H9 (cell line): Measurements from ENCODE around the gene F11R. TPM values are rescaled to one million over a fixed set of nuclear protein-coding genes. Genes with fewer than 3 reads are reported as not detected.

ENCODE experiments used
- DNase-seq: peaks from one replicate; pipeline ENCODE4 v3.0.0-alpha.2; 2017
- H2AFZ ChIP-seq: one replicate; pipeline ENCODE4 v1.6.1; 2013; ENCODE audit warnings: mild to moderate bottlenecking, low read length, control low read depth, moderate library complexity
- H2AK5ac ChIP-seq: 2 replicates; pipeline ENCODE4 v1.6.1; 2013; ENCODE audit warnings: low read length, control low read depth, mixed read lengths; ENCODE audit not compliant: insufficient read length
- H2BK120ac ChIP-seq: one replicate; pipeline ENCODE4 v1.6.1; 2013; ENCODE audit warnings: low read depth, mild to moderate bottlenecking, low read length, control low read depth, inconsistent platforms; ENCODE audit not compliant: poor library complexity, severe bottlenecking
- H2BK12ac ChIP-seq: 2 replicates; pipeline ENCODE4 v1.6.1; 2013; ENCODE audit warnings: low read length, control low read depth, mixed read lengths, low read depth; ENCODE audit not compliant: insufficient read length
- H2BK15ac ChIP-seq: 2 replicates; pipeline ENCODE4 v1.6.1; 2013; ENCODE audit warnings: low read depth, low read length, control low read depth
- H2BK20ac ChIP-seq: one replicate; pipeline ENCODE4 v1.6.1; 2013; ENCODE audit warnings: low read depth, mild to moderate bottlenecking, low read length, control low read depth, inconsistent platforms; ENCODE audit not compliant: poor library complexity, severe bottlenecking
- H2BK5ac ChIP-seq: 2 replicates; pipeline ENCODE4 v1.6.1; 2013; ENCODE audit warnings: low read length, control low read depth, mixed read lengths; ENCODE audit not compliant: insufficient read length
- H3K14ac ChIP-seq: 2 replicates; pipeline ENCODE4 v1.6.1; 2013; ENCODE audit warnings: low read length, control low read depth; ENCODE audit not compliant: insufficient read depth
- H3K18ac ChIP-seq: 2 replicates; pipeline ENCODE4 v1.6.1; 2013; ENCODE audit warnings: low read depth, mild to moderate bottlenecking, mixed read lengths, low read length, control low read depth; ENCODE audit not compliant: insufficient read length
- H3K23ac ChIP-seq: 2 replicates; pipeline ENCODE4 v1.6.1; 2013; ENCODE audit warnings: low read length, control low read depth, mixed read lengths, low read depth; ENCODE audit not compliant: insufficient read length
- H3K23me2 ChIP-seq: 2 replicates; pipeline ENCODE4 v1.6.1; 2013; ENCODE audit warnings: low read depth, mild to moderate bottlenecking, mixed read lengths, low read length, control low read depth; ENCODE audit not compliant: insufficient read length, poor library complexity, severe bottlenecking
- H3K27ac ChIP-seq: 2 replicates; pipeline ENCODE4 v1.5.1; 2013; ENCODE audit warnings: low read length, control low read depth, mixed read lengths, low read depth; ENCODE audit not compliant: insufficient read length
- H3K27me3 ChIP-seq: 2 replicates; pipeline ENCODE4 v1.6.1; 2013; ENCODE audit warnings: low read length, control low read depth, inconsistent platforms; ENCODE audit not compliant: insufficient read depth
- H3K4ac ChIP-seq: 2 replicates; pipeline ENCODE4 v1.6.1; 2013; ENCODE audit warnings: low read depth, mild to moderate bottlenecking, control low read depth, inconsistent platforms, low read length, moderate library complexity
- H3K4me1 ChIP-seq: 2 replicates; pipeline ENCODE4 v1.6.1; 2013; ENCODE audit warnings: low read length, control low read depth, inconsistent platforms; ENCODE audit not compliant: insufficient read depth
- H3K4me2 ChIP-seq: 2 replicates; pipeline ENCODE4 v1.6.1; 2013; ENCODE audit warnings: low read length, control low read depth, mixed read lengths; ENCODE audit not compliant: insufficient read length, insufficient read depth
- H3K56ac ChIP-seq: 2 replicates; pipeline ENCODE4 v1.6.1; 2013; ENCODE audit warnings: low read depth, mild to moderate bottlenecking, mixed read lengths, low read length, control low read depth; ENCODE audit not compliant: insufficient read length
- H3K79me1 ChIP-seq: 2 replicates; pipeline ENCODE4 v1.6.1; 2013; ENCODE audit warnings: low read depth, mild to moderate bottlenecking, moderate library complexity, low read length, control low read depth, inconsistent platforms; ENCODE audit not compliant: insufficient read depth, poor library complexity, severe bottlenecking
- H3K79me2 ChIP-seq: 2 replicates; pipeline ENCODE4 v1.6.1; 2013; ENCODE audit warnings: low read length, control low read depth, inconsistent platforms; ENCODE audit not compliant: insufficient read depth
- H3K9ac ChIP-seq: 2 replicates; pipeline ENCODE4 v1.6.1; 2013; ENCODE audit warnings: low read length, control low read depth, mixed read lengths; ENCODE audit not compliant: insufficient read length; ENCODE audit errors: extremely low read depth
- H3K9me3 ChIP-seq: one replicate; pipeline ENCODE4 v1.6.1; 2013; ENCODE audit warnings: low read depth, low read length, inconsistent platforms; ENCODE audit not compliant: control insufficient read depth
- H3T11ph ChIP-seq: one replicate; pipeline ENCODE4 v1.6.1; 2013; ENCODE audit warnings: mild to moderate bottlenecking, low read length, control low read depth, inconsistent platforms
- H4K20me1 ChIP-seq: one replicate; pipeline ENCODE4 v1.6.1; 2013; ENCODE audit not compliant: control insufficient read depth, insufficient read length, insufficient read depth
- H4K5ac ChIP-seq: 2 replicates; pipeline ENCODE4 v1.6.1; 2013; ENCODE audit warnings: low read depth, mild to moderate bottlenecking, mixed read lengths, low read length, control low read depth; ENCODE audit not compliant: insufficient read length
- H4K8ac ChIP-seq: replicated peaks from 2 replicates; pipeline ENCODE4 v1.6.1; 2013; ENCODE audit warnings: low read length, control low read depth, mixed read lengths, low read depth; ENCODE audit not compliant: insufficient read length
- H4K91ac ChIP-seq: 2 replicates; pipeline ENCODE4 v1.6.1; 2013; ENCODE audit warnings: low read depth, mild to moderate bottlenecking, moderate library complexity, mixed read lengths, low read length, control low read depth; ENCODE audit not compliant: insufficient read length
- H3K27ac Mint-ChIP-seq, 3 experiments: 2 replicates in 2 of 3; 3 replicates in 1 of 3; pipeline ENCODE4 v1.8.0; 2020 to 2021; ENCODE audit warnings: mixed read lengths in 3 of 3, mild to moderate bottlenecking in 1 of 3, moderate library complexity in 1 of 3
- H3K27me3 Mint-ChIP-seq: 2 replicates; pipeline ENCODE4 v1.8.0; 2021; ENCODE audit warnings: low read depth, mild to moderate bottlenecking, moderate library complexity, mixed read lengths
- H3K36me3 Mint-ChIP-seq, 3 experiments: 2 replicates in 2 of 3; 3 replicates in 1 of 3; pipeline ENCODE4 v1.8.0; 2020 to 2021; ENCODE audit warnings: low read depth in 3 of 3, mixed read lengths in 3 of 3; ENCODE audit not compliant: insufficient read depth in 1 of 3
- H3K4me1 Mint-ChIP-seq, 2 experiments: 2 replicates each; pipeline ENCODE4 v1.8.0; 2020; ENCODE audit warnings: mixed read lengths in 2 of 2
- H3K4me3 Mint-ChIP-seq, 2 experiments: 2 replicates in 1 of 2; 3 replicates in 1 of 2; pipeline ENCODE4 v1.8.0; 2020 to 2021; ENCODE audit warnings: mild to moderate bottlenecking in 2 of 2, mixed read lengths in 2 of 2, moderate library complexity in 1 of 2
- H3K9me3 Mint-ChIP-seq, 2 experiments: 2 replicates in 1 of 2; 3 replicates in 1 of 2; pipeline ENCODE4 v1.8.0; 2020; ENCODE audit warnings: mild to moderate bottlenecking in 2 of 2, mixed read lengths in 2 of 2, moderate library complexity in 1 of 2
- CTCF ChIP-seq: fragments of 200-600 bp; sonication (generic); conservative IDR thresholded peaks from 3 replicates; pipeline ENCODE4 v1.8.0; 2021; ENCODE audit warnings: antibody characterized with exemption, mild to moderate bottlenecking
- WGBS: extraction: QIAGEN DNeasy Blood & Tissue Kit; methylation state at CpG from one replicate; pipeline ENCODE4 v1.1.7; 2013; ENCODE audit warnings: missing lambda C conversion rate, low lambda C conversion rate, mixed read lengths; ENCODE audit not compliant: insufficient read length; ENCODE audit errors: extremely low coverage; 5-methylcytosine and 5-hydroxymethylcytosine counted together
- total RNA-seq: library from RNA; stranded (reverse); gene quantifications from 2 replicates; pipeline ENCODE4 v1.2.1, GENCODE V29; 2021

Gene F11R
- total RNA-seq, 1 experiment from 2014 or later, result 174 TPM

GRCh38 chr1:161054232-161054631 lies 33.3 kb upstream of the F11R start:
- H2BK12ac ChIP-seq, result no peak overlapping the region
- H2AK5ac ChIP-seq, result no peak overlapping the region
- no peak overlapping the region for H3K27ac ChIP-seq
- H3K9me3 ChIP-seq, result no peaks in the 10 kb centered on the region
- no peak overlapping the region for H2BK20ac ChIP-seq
- no peaks in the 10 kb centered on the region for H3K79me1 ChIP-seq
- H2AFZ ChIP-seq, result no peak overlapping the region
- H3K4me1 ChIP-seq, result no peaks in the 10 kb centered on the region
- no peak overlapping the region for H3K18ac ChIP-seq
- no peak overlapping the region for H3K14ac ChIP-seq
- no peak overlapping the region for H3K27ac Mint-ChIP-seq
- no peak for DNase-seq
- no peak overlapping the region for H4K8ac ChIP-seq
- no peak overlapping the region for H2BK120ac ChIP-seq
- no CpG with 5 or more reads among the region's 4 CpGs for WGBS
- no peaks in the 10 kb centered on the region for H3K23me2 ChIP-seq
- H3K4me3 Mint-ChIP-seq, result no peak overlapping the region
- no peaks in the 10 kb centered on the region for H3K79me2 ChIP-seq
- H3T11ph ChIP-seq, result no peak overlapping the region
- H4K5ac ChIP-seq, result no peak overlapping the region
- no peak overlapping the region for H2BK5ac ChIP-seq
- no peak overlapping the region for H3K9ac ChIP-seq
- no peak overlapping the region for H3K4ac ChIP-seq
- no peaks in the 10 kb centered on the region; a peak in 1 of 5 replicates for H3K9me3 Mint-ChIP-seq
- H3K4me2 ChIP-seq, result no peak overlapping the region
- H3K27me3 Mint-ChIP-seq, result peaks cover 16% of the 10 kb centered on the region
- TF ChIP-seq CTCF, result no peak
- no peak overlapping the region for H2BK15ac ChIP-seq
- no peak overlapping the region for H3K56ac ChIP-seq
- no peak overlapping the region for H3K23ac ChIP-seq
- no peaks in the 10 kb centered on the region for H4K20me1 ChIP-seq
- no peak overlapping the region for H4K91ac ChIP-seq
- H3K36me3 Mint-ChIP-seq, result no peaks in the 10 kb centered on the region; a peak in 1 of 7 replicates
- no peaks in the 10 kb centered on the region; the same call in 1 of the 2 replicates for H3K27me3 ChIP-seq
- H3K4me1 Mint-ChIP-seq, result no peaks in the 10 kb centered on the region
